Measurements from ENCODE around the gene PPIF.

The PPIF gene

GRCh38 chr10:79313911-79314439, 33.3 kb upstream of the PPIF start:
- DNase-seq (ENCODE audit: low read depth in 2 of 2) = no peak

DNA sequence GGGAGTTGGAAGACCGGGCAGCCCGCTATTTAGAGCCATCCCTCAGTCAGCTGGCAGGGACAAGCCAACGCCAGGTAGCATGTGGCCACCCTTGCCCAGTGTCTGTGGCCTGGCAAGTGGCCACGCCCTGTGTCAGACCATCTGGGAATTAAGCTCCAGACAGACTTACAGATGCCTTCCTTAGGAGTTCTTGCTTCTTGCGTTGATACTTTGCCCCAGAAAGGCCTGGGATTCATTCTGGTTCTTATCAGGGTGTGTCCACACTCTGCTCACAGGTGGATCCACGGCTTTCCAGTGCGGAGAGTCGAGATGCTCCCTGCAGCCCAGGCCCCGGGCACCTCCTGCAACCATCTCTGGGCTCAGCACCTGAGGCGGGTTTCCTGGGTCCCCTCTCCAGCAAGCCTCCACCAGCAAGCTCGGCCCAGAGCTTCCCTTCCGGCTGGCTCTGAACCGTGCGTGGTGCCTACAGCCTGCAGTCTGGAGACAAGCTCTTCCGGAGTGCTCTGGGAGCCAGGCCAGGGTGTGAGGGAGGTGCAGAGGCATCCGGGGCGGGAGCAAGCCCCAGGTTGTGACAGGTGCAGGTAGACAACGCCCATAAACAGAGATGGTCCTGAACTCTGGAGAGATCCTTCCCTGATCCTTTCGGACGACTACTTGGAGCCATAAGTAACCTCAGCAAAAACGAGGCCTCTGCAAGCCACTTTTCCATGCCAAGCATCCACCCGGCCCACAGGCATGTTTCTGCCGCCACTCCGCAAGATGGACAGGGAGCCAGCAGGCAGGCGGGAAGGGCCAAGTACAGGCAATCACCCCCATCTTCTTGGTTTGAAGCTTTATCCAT, 32.3 kb upstream of the PPIF start:
- DNase-seq (ENCODE audit: low read depth in 2 of 2) = no peak

GRCh38 chr10:79315602-79315920, 31.7 kb upstream of the PPIF start:
- DNase-seq (ENCODE audit: low read depth in 2 of 2) = no peak

DNA sequence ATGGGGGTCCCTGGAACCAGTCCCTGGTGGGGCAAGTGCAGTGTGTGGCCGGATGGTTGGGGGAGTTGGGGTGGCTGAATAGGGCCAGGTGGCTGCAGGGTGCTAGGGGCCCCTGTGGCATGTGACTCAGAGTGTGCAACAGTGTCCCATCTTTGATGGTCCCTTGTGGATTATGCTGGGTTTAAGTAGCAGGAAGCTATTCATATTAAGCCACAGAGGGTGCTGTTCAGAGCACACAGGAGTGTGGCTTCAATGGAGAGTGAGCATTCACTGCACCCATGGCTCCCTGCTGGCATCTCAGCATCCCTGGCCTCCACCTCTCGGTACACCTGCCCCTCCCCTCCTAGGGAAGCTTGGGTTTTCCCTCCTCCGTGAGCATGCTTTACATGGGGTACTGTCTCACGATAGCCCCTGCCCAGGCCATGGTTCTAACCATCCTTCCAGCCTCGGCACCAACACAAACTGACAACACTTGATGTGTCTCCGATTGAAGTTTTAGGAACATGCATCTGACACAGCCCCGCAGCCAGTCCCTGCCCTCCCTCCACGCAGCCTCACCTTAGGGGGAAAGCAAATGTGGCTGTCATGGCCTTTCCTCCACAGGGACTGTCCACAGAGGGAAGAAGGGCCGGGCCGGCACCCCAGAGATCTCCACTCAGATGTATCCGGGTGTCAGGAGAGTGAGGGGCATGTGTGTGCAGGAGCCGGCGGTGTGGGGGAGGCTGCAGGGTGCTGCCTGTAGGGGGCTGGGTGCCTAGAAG, 30.4 kb upstream of the PPIF start:
- DNase-seq (ENCODE audit: low read depth in 2 of 2) = no peak

DNA sequence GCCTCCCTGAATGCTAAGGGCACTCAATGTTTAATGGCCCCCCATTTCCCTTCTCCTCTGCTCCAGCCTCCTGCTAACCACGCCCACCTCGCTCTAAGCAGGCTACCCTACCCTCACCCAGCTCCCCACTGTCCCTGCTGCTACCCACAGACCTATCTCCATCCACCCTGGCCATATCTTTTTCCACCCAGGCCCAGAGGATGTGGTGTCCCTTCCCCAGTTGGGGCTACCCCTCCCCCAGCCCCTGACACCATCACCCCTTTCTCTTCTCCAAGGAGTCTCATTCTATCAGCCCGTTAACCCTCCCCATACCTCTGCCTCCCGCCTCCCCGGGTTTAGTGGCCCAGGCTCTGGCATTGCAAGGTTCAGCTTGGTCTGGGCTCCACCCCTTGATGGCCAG, 28.9 kb upstream of the PPIF start:
- DNase-seq (ENCODE audit: low read depth in 2 of 2) = no peak

DNA sequence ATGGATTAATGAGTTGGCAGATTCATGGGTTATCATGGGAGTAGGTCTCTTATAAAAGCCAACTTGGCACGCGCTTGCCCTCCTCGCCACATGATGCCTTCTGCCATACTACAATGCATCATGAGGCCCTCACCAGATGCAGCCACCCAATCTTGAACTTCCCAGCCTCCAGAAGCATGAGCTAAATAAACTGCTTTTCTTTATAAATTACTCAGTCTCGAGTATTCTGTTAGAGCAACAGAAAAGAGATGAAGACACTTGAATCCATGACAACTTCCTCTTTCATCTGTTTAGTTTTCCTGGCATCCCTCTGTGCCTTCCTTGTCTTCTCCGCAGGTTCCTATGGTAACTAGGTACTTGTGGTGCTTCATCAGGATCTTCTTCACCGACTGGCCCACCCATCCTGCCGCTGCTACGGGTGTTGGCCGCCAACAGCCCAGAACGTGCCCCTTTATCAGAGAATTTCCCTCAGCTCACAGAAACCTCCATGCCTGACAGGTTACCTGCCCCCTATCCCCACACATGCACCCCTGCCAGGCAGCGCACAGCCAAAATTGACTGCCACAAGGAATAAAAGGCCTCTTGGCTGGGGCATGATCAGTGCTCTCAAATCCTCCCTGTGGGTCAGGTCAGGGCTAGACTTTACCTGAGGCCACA, 28.0 kb upstream of the PPIF start:
- DNase-seq (ENCODE audit: low read depth in 2 of 2) = no peak

GRCh38 chr10:79320316-79320715, 27.0 kb upstream of the PPIF start:
- no peak for DNase-seq (ENCODE audit: low read depth in 2 of 2)

DNA sequence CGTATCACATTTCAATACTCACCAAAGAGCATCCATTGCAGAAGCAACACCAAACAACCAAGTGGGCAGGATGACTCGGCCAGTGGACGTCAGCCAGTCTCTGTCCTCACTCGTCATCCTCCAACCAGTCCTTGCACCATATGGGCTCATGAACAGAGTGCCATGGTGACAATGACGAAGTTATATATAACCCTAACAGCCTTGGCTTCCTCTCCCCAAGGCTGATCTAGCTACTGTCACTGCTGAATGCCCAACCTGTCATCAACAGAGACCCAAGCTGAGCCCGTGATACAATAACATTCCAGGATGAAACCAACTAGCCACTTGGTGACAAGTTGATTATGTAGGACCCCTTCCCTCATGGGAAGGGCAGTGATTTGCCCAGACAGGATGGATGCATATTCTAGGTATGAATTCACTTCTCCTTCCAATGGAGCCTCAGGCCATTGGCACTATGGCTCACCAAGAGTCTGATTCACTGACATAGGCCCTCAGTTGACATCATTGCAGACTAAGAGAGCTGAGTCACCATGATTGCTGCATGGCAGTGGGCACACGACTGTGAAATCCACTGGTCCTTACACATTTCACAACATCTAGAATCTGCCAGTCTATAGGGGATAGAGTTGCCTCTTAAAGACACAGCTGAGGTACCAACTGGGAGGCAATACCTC, 26.3 kb upstream of the PPIF start:
- DNase-seq (ENCODE audit: low read depth in 2 of 2) = no peak

DNA sequence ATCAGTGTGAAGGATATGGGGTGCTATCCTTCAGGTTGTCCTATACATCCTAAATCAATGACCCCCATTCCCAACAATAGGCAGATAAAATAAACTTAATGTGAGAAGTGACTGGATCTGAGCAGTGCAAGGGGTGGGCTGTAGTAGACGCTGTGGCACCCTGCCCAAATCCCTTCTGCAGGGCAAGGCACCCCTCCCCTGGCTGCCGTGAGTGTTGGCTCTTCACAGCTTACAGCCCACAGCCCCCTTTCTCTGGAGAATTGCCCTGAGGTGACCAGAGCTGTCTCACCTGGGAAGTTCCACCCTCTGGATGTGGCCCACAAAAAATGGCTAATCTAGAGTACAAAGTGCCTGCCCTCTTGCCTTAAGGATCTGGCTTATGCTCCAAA, 25.8 kb upstream of the PPIF start:
- DNase-seq (ENCODE audit: low read depth in 2 of 2) = no peak

DNA sequence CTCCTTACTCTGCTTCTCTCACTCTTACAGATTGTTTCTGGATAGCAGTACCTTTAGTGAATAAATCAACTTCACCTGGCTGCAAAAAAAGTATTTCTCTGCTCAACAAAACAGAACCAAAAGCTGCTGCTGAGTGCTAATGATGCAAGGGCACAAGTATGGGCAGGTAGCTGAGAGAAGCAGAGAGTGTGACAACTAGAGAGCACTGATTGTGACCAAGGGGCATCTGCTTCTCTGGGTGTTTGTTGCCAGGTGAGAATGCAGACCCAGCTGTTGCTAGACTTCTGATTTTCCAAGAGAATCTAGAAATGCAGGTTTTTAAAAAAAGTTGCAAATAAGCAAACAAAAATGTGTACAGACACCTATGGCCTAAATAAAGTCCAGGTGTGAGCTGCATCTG, 25.3 kb upstream of the PPIF start:
- no peak for DNase-seq (ENCODE audit: low read depth in 2 of 2)

GRCh38 chr10:79322616-79323543, 24.4 kb upstream of the PPIF start:
- peak; percentile 59 to 68 for DNase-seq (ENCODE audit: low read depth in 2 of 2)

DNA sequence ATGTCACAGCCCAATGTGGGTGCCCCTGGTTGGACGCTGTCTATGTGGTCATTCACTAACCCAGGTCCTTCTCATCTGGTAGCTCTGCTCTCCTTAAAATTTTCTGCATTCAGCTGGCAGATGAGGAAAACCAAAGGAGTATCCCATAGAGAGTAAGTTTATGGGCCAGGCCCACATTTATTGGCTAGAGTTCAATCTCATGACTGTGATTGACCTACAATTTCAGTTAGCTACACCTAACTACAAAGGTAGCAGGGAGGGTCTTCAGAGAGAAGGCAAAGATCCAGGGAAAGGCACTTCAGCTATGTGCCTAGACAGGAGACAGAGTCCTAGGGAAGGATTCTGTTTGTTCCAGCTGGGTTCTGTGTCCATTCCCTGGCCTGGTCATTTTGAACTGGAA, 23.7 kb upstream of the PPIF start:
- no peak for DNase-seq (ENCODE audit: low read depth in 2 of 2)

- no peak for DNase-seq (ENCODE audit: low read depth in 2 of 2)
Measured at GRCh38 chr10:79324032-79324695, 23.1 kb upstream of the PPIF start.

DNA sequence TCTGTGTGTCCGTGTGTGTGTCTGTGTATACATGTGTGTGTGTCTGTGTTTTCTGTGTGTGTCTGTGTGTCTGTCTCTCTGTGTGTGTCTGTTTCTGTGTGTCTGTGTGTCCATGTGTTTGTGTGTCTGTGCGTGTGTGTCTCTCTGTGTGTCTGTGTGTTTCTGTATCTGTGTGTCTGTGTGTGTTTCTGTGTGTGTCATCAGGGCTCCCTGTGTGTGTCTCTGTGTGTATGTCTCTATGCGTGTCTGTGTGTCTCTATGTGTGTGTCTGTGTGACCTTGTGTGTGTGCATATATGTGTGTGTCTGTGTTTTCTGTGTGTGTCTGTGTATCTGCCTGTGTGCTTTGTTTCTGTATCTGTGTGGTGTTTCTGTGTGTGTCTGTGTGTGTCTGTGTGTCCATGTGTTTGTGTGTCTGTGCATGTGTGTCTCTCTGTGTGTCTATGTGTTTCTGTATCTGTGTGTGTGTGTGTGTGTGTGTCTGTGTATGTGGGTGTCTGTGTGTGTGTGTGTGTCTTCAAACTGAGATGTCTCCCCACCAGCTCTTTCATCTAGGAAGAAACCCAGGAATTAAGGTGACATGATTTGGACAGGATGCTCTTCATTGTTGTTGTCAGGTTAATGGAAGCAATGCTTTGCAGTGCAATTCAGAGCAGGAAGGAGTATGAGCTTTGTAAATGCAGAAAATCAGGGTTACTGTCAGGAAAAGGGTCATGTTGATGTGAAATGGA, 20.7 kb upstream of the PPIF start:
- no peak for DNase-seq (ENCODE audit: low read depth in 2 of 2)

- no peak for DNase-seq (ENCODE audit: low read depth in 2 of 2)
Measured at GRCh38 chr10:79327090-79327457, 20.2 kb upstream of the PPIF start.

GRCh38 chr10:79328147-79328701, 19.0 kb upstream of the PPIF start:
- DNase-seq (ENCODE audit: low read depth in 2 of 2) = no peak

DNA sequence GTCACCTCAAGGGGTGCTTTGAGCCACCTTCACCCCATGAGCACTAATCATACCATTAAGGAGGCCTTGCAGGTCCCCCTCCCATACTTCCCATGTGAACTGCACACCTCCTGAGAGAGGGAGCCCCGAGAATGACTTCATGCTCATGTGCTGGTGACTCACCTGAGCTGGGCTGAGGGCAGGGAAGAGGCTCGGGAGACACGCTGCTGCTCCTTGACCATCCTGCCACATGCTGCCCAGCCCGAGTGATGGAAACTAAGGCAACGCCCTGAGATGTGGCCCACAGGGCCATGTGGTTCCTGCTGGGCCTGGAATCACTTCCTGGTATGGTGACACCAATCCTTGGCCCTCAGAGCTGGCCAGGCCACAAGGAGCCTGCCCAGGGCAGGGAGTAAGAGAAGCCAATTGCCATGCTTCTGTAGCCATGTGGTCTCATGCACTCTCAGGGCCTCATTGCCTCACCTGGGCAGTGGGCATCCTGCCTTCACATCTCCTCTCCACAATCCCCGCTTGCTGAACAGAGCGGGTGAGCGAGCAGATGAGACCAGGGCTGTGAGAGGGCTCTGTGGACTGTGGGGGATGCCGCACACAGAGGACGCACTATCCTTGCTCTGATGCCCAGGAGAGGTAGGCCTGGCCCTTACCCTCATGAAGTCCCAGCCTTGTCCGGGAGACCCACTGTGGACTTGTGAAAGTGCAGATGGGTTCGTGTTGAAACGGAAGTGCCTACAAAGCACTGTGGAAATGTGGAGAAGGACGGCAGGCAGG, 18.3 kb upstream of the PPIF start:
- DNase-seq (ENCODE audit: low read depth in 2 of 2) = no peak

GRCh38 chr10:79329529-79329928, 17.7 kb upstream of the PPIF start:
- DNase-seq (ENCODE audit: low read depth in 2 of 2) = no peak

- DNase-seq (ENCODE audit: low read depth in 2 of 2) = no peak
Measured at GRCh38 chr10:79331226-79331625, 16.0 kb upstream of the PPIF start.
